Activated CD8-positive, alpha-beta T cell treated with anti-CD3 and anti-CD28 coated beads, Interleukin-2, amount 10 ng/mL, durations not matched to agents 7 days and 5 days (primary cell): Measurements from ENCODE around the gene ATXN10. TPM values are rescaled to one million over a fixed set of nuclear protein-coding genes. Genes with fewer than 3 reads are reported as not detected.
"Not testable (repeated sequence)": the region's sequence is repeated elsewhere in the genome, so short reads cannot be mapped to it uniquely, and the experiment has no call there.

Experiments used
- ATAC-seq: fragments of 150-1000 bp; cut with Tn5 transposase; one replicate; pipeline ENCODE4 v1.10.0; 2021; ENCODE audit warnings: moderate library complexity
- CTCF ChIA-PET: fragments of 350-600 bp; sonication (Branson Sonifier 250); formaldehyde crosslinking; loops from one replicate; lab custom pipeline; 2021; ENCODE audit warnings: antibody characterized with exemption; lab: Charles Lee
- POLR2A ChIA-PET: fragments of 350-600 bp; sonication (Branson Sonifier 250); formaldehyde crosslinking; loops from one replicate; lab custom pipeline; 2021; ENCODE audit warnings: antibody characterized with exemption; lab: Charles Lee
- DNase-seq: peaks from one replicate; pipeline ENCODE4 v3.0.0-alpha.2; 2020
- H3K27ac Mint-ChIP-seq: one replicate; pipeline ENCODE4 v1.8.0; 2021; ENCODE audit warnings: mild to moderate bottlenecking, mixed read lengths
- H3K27me3 Mint-ChIP-seq: one replicate; pipeline ENCODE4 v1.8.0; 2021; ENCODE audit warnings: low read depth, mixed read lengths
- H3K36me3 Mint-ChIP-seq: one replicate; pipeline ENCODE4 v1.8.0; 2021; ENCODE audit warnings: low read depth, mixed read lengths
- H3K4me1 Mint-ChIP-seq: one replicate; pipeline ENCODE4 v1.8.0; 2021; ENCODE audit warnings: low read depth, mixed read lengths
- H3K4me3 Mint-ChIP-seq: one replicate; pipeline ENCODE4 v1.8.0; 2021; ENCODE audit warnings: mild to moderate bottlenecking, mixed read lengths
- H3K9me3 Mint-ChIP-seq: one replicate; pipeline ENCODE4 v1.8.0; 2022; ENCODE audit warnings: mixed read lengths; ENCODE audit not compliant: insufficient read depth
- total RNA-seq, 2 experiments: library from RNA; stranded (reverse); gene quantifications; one replicate each; pipeline ENCODE4 v1.2.3, GENCODE V29; 2021

Gene ATXN10
- total RNA-seq, 2 experiments from 2014 or later = 106 to 114 TPM

DNA sequence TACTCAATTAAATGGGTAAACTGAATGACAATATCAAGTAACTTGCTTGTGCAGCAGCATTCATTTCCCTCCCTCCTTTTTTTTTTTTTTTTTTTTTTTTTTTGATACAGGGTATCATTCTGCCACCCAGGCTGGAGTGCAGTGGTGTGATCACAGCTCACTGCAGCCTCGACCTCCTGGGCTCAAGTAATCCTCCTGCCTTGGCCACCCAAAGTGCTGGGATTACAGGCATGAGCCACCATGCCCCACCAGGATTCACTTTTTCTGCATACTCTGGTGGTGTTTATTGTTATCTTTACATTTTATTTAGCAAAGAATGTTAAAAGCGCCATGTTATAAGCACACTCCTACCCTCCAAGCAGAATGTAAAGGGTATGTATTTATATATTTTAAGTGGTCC is 1.3 kb upstream of the ATXN10 start:
- CTCF ChIA-PET = interaction anchor here (0.8 to 0.9 kb wide), 2 partner anchors 25 to 92 kb away, joined by 3 read pairs; no protein-coding TSS in a partner anchor
- POLR2A ChIA-PET, DNase-seq, H3K4me3 Mint-ChIP-seq, H3K27ac Mint-ChIP-seq, H3K9me3 Mint-ChIP-seq, ATAC-seq: not testable (repeated sequence)
- peaks cover 13% of the 10 kb centered on the region for H3K36me3 Mint-ChIP-seq
- H3K27me3 Mint-ChIP-seq = peaks cover 13% of the 10 kb centered on the region
- peaks cover 29% of the 10 kb centered on the region for H3K4me1 Mint-ChIP-seq

- ATAC-seq (no peak), DNase-seq (no peak)
- ChIA-PET POLR2A (no interaction called here), CTCF (interaction anchor here (0.8 to 0.9 kb wide), 2 partner anchors 26 to 93 kb away, joined by 3 read pairs; no protein-coding TSS in a partner anchor)
- Mint-ChIP-seq H3K4me1 (peaks cover 31% of the 10 kb centered on the region), H3K27ac (peak overlapping the region; percentile 90), H3K4me3 (peak overlapping the region; percentile 83), H3K27me3 (peaks cover 9% of the 10 kb centered on the region), H3K9me3 (no peaks in the 10 kb centered on the region), H3K36me3 (peaks cover 16% of the 10 kb centered on the region)
These were observed 452 bp upstream of the ATXN10 start for GRCh38 chr22:45670981-45671782.

DNA sequence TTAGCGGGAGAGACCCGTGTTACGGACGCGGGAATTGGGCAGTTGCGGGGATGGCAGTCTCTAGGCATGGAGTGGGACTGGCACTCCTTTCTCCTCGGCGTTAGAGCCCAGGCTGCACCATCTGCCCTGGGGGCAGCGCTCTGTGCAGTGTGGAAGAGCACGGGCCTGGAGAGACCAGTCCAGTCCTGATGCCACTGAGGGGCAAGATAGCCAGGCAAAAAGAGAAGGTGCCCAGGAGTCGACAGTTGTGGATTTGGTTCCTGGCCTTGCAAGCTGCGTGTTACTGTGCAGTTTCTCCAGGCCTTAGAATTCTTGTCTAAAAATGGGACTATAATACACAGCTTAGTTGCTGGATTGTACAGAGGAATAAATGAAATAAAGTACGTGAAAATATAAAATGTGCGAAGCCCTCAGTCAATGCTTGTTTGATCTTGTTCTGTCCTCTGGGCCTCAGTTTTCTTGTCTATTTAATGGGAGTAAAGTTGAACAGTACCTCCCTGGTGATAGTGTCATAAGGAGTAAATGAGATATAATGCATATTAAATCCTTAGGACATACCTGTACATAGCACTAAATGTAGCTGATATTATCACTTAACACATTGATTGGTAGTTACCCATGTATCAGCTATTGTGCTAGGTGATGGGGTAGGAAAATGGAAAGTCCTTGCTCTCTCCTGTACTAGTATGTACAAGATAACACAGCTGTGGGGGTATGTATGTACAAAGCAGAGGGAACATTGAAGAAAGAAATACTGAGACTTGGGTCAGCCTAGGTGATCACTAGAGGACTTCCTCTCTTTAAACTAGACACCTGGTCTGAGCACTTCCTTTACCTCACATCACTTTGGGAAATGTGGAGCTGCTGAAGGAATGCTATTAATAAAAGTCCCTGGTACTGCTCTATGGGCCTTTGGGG is 1.2 kb downstream of the ATXN10 start:
- Mint-ChIP-seq H3K27ac (peak overlapping the region; percentile 86), H3K9me3 (no peaks in the 10 kb centered on the region), H3K36me3 (peaks cover 17% of the 10 kb centered on the region), H3K4me1 (peaks cover 31% of the 10 kb centered on the region), H3K27me3 (peaks cover 2% of the 10 kb centered on the region), H3K4me3 (peak overlapping the region; percentile 89)
- ATAC-seq (peak; percentile 6), DNase-seq (no peak)
- CTCF ChIA-PET = interaction anchor here (1.2 kb wide), 1 partner anchor 9 kb away, joined by 3 read pairs; no protein-coding TSS in a partner anchor
- POLR2A ChIA-PET = no interaction called here

GRCh38 chr22:45673482-45674175 is 2.0 kb downstream of the ATXN10 start:
- no peak overlapping the region for H3K27ac Mint-ChIP-seq
- H3K9me3 Mint-ChIP-seq = no peaks in the 10 kb centered on the region
- no peak for DNase-seq
- CTCF ChIA-PET = interaction anchor here (1.2 kb wide), 1 partner anchor 8 kb away, joined by 3 read pairs; no protein-coding TSS in a partner anchor
- peaks cover 17% of the 10 kb centered on the region for H3K36me3 Mint-ChIP-seq
- no peak for ATAC-seq
- H3K27me3 Mint-ChIP-seq = no peaks in the 10 kb centered on the region
- POLR2A ChIA-PET = no interaction called here
- peaks cover 31% of the 10 kb centered on the region for H3K4me1 Mint-ChIP-seq
- H3K4me3 Mint-ChIP-seq = peak overlapping the region; percentile 89

DNA sequence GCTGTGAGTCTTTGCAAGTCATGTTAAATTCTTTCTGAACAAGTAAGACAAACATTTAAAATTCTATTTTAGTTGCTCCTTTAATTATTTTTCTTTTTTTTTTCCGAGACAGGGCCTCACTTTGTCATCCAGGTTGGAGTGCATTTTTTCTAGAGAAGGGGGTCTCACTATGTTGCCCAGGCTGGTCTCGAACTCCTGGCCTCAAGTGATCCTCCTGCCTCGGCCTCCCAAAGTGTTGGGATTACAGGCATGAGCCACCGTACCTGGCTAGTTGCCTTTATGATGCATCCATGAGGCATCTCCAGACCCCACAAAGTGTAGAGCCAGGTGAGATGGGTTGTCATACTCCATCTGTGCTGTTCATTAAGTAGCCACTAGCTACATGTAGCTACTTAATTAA is 4.4 kb downstream of the ATXN10 start:
- DNase-seq (no peak), ATAC-seq (no peak)
- no peaks in the 10 kb centered on the region for H3K9me3 Mint-ChIP-seq
- H3K27me3 Mint-ChIP-seq = no peaks in the 10 kb centered on the region
- peaks cover 29% of the 10 kb centered on the region for H3K4me1 Mint-ChIP-seq
- ChIA-PET POLR2A (no interaction called here), CTCF (interaction anchor here (1.6 kb wide), 1 partner anchor 31 kb away, joined by 6 read pairs; no protein-coding TSS in a partner anchor)
- peaks cover 17% of the 10 kb centered on the region for H3K36me3 Mint-ChIP-seq
- no peak overlapping the region for H3K4me3 Mint-ChIP-seq
- H3K27ac Mint-ChIP-seq = no peak overlapping the region

- CTCF ChIA-PET = interaction anchor here (0.7 kb wide), 1 partner anchor 33 kb away, joined by 3 read pairs; no protein-coding TSS in a partner anchor
- peaks cover 28% of the 10 kb centered on the region for H3K4me1 Mint-ChIP-seq
- H3K27me3 Mint-ChIP-seq = no peaks in the 10 kb centered on the region
These were observed 5.4 kb downstream of the ATXN10 start for GRCh38 chr22:45677063-45677462.

DNA sequence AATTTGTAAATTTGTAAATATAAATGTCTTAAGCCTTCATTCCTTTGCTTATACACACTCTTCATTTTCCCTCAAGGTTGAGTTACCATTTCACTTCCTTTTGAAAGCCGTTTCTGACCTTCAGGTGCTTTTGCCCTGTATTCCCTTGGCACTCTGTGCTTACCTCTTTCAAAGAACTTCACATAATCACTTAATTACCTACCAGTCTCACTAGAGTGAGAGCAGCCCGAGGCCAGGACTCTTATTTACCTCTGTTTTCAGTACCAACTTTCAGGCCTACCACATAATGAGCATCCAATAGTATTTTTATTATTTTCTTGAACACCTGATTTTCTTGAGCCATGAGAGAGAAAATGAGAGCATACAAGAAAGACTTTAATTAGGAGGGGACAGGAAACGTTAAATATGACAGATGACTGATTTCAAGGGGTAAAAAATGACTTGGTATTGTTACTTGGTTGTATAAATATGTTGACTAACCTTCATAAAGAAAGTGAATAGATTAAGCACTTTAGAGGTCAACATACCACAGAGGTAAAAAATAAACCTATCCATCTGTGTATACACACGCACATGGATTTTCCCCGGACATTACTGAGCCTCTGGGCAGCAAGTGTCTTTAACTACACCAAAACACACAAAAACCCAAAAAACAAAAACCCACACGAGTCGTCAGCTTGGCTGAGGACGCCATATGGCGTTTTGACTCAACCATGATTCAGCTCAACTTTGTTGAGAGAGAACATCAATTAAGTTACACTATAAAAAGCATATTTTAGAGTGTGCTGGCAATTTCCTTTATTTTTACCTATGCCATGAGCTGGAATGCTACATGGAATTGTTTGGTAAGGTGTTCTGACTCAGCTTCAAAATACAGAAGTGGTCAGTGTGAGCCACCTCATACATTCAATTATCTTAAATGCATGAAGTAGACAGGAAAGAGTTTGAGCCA is 7.6 kb downstream of the ATXN10 start:
- DNase-seq (no peak), ATAC-seq (no peak)
- H3K4me3 Mint-ChIP-seq = no peak overlapping the region
- no peaks in the 10 kb centered on the region for H3K9me3 Mint-ChIP-seq
- ChIA-PET POLR2A (interaction anchor here (0.6 kb wide), 1 partner anchor 961 kb away, joined by 3 read pairs; no protein-coding TSS in a partner anchor), CTCF (no interaction called here)
- peaks cover 9% of the 10 kb centered on the region for H3K36me3 Mint-ChIP-seq
- H3K4me1 Mint-ChIP-seq = peaks cover 9% of the 10 kb centered on the region
- no peaks in the 10 kb centered on the region for H3K27me3 Mint-ChIP-seq
- no peak overlapping the region for H3K27ac Mint-ChIP-seq

More at GRCh38 chr22:45677063-45677462, 5.4 kb downstream of the ATXN10 start:
- ATAC-seq = no peak
- peaks cover 17% of the 10 kb centered on the region for H3K36me3 Mint-ChIP-seq
- DNase-seq = no peak
- no peak overlapping the region for H3K27ac Mint-ChIP-seq
- H3K9me3 Mint-ChIP-seq = no peaks in the 10 kb centered on the region
- POLR2A ChIA-PET = no interaction called here
- no peak overlapping the region for H3K4me3 Mint-ChIP-seq

DNA sequence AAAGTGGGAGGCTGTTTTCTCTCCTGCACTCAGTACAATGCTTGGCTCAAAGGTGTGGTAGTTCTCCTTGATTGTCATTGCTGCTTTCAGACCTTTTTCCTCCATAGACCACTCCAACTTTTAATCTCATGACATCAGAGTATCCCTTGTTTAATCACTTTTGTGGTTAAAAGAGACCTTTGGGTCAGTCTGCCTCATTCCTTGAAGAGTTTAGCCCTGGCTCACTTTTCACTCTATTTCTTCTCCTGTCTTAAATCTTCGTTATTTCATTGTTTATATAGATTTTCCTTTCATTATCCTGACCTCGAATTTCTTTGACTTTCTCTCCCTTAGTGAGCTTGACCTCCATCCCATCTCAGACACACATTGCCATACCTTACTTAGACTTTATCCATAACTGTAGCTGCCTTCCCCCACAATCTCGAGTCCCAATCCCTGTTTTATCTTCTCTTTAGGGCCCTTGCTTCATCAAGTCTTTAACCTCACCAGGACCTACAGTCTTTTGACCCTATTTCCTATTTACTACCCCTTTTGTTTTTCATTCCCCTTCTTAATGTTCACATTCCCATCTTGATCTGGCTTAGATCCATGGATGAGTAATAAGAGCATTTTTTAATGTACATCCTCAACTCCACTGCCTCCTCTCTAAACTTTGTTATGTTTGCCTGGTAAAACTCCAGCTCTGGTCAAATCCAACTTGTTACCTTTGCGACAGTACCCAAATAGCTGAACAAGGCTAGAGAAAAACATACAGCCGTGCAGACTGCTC is 9.5 kb downstream of the ATXN10 start:
- no peak for DNase-seq
- POLR2A ChIA-PET = no interaction called here
- H3K9me3 Mint-ChIP-seq = no peaks in the 10 kb centered on the region
- H3K4me3 Mint-ChIP-seq = no peak overlapping the region
- H3K4me1 Mint-ChIP-seq = no peaks in the 10 kb centered on the region
- peaks cover 1% of the 10 kb centered on the region for H3K36me3 Mint-ChIP-seq
- ATAC-seq = no peak
- H3K27me3 Mint-ChIP-seq = no peaks in the 10 kb centered on the region
- CTCF ChIA-PET = interaction anchor here (1.4 kb wide), 1 partner anchor 8 kb away, joined by 3 read pairs; no protein-coding TSS in a partner anchor
- H3K27ac Mint-ChIP-seq = no peak overlapping the region

DNA sequence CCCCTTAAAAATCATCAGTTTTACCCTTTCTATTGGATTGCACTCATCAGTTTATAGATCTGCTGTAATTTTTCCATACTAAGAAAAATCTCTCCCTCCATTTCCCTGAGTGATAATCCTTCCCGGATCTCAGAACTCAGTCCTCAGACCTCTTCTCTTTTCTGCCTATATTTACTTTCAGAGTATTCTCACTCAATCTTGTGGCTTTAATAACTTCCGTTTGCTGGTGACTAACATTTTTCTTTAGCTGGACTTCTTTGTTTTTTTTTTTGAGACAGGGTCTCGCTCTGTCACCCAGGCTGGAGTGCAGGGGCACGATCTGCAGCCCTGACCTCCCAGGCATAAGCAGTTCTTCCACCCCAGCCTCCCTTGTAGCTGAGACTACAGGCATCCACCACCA is 10.4 kb downstream of the ATXN10 start:
- H3K27ac Mint-ChIP-seq = no peak overlapping the region
- H3K36me3 Mint-ChIP-seq = no peaks in the 10 kb centered on the region
- H3K9me3 Mint-ChIP-seq = no peaks in the 10 kb centered on the region
- H3K27me3 Mint-ChIP-seq = no peaks in the 10 kb centered on the region
- no peaks in the 10 kb centered on the region for H3K4me1 Mint-ChIP-seq
- POLR2A ChIA-PET = no interaction called here
- CTCF ChIA-PET = interaction anchor here (1.4 kb wide), 1 partner anchor 9 kb away, joined by 3 read pairs; no protein-coding TSS in a partner anchor
- H3K4me3 Mint-ChIP-seq = no peak overlapping the region
- DNase-seq (no peak), ATAC-seq (no peak)

DNA sequence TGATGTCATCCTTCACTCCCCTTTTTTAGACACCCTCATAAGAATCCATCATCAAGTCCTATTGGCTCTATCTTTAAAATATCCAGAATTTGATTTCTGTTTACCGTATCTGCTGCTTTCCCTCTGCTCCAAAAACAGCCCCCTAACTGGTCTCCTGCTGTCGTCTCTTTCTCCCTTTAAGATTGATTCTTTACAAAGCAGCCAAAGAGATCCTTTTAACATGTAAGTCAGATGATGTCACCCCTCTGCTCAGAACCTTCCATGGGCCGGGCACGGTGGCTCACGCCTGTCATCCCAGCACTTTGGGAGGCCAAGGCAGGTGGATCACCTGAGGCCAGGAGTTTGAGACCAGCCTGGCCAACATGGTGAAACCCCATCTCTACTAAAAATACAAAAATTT is 11.1 kb downstream of the ATXN10 start:
- H3K4me3 Mint-ChIP-seq, POLR2A ChIA-PET, H3K27ac Mint-ChIP-seq, H3K27me3 Mint-ChIP-seq, DNase-seq, H3K4me1 Mint-ChIP-seq, ATAC-seq, H3K9me3 Mint-ChIP-seq, CTCF ChIA-PET, H3K36me3 Mint-ChIP-seq: not testable (repeated sequence)
